Esophagus muscularis mucosa (tissue), 4 donors: Measurements from ENCODE around the gene DYNLL2. TPM values are rescaled to one million over a fixed set of nuclear protein-coding genes. Genes with fewer than 3 reads are reported as not detected.
A peak's percentile ranks its signal among the peaks of the same experiment; 100 is the strongest.
"Not testable (repeated sequence)": the region's sequence is repeated elsewhere in the genome, so short reads cannot be mapped to it uniquely, and the experiment has no call there.

Source experiments
- DNase-seq: peaks from one replicate; pipeline ENCODE4 v3.0.0-alpha.2; 2017; ENCODE audit errors: extremely low spot score
- H3K27ac ChIP-seq, 4 donors: fragments of 200-600 bp; sonication (generic); replicated peaks in 1 of 4; 1 replicate in 3 of 4; 2 replicates in 1 of 4; pipeline ENCODE4 v1.5.1; 2016 to 2019; ENCODE audit warnings: mild to moderate bottlenecking in 1 of 4
- H3K27me3 ChIP-seq, 4 donors: fragments of 200-600 bp; sonication (generic); one replicate each; pipeline versions ENCODE4 v1.5.1 to v1.6.0; 2016 to 2019
- H3K36me3 ChIP-seq, 4 donors: fragments of 200-600 bp; sonication (generic); one replicate each; pipeline ENCODE4 v1.5.1; 2016 to 2019
- H3K4me1 ChIP-seq, 4 donors: fragments of 200-600 bp; sonication (generic); one replicate each; pipeline ENCODE4 v1.5.1; 2016 to 2019
- H3K4me3 ChIP-seq, 4 donors: fragments of 200-600 bp; sonication (generic); 1 replicate in 2 of 4; 2 replicates in 2 of 4; pipeline ENCODE4 v1.5.1; 2016 to 2019; ENCODE audit warnings: mild to moderate bottlenecking in 4 of 4, moderate library complexity in 1 of 4
- H3K9me3 ChIP-seq, 4 donors: fragments of 200-600 bp; sonication (generic); 1 replicate in 3 of 4; 2 replicates in 1 of 4; pipeline ENCODE4 v1.5.1; 2016 to 2019
- CTCF ChIP-seq, 3 experiments: fragments of 200-600 bp in 2 of 3; fragments of 450-650 bp in 1 of 3; sonication (generic) in 2 of 3; IDR thresholded peaks; one replicate each; pipeline ENCODE4 v1.5.1; 2017 to 2019; ENCODE audit warnings: antibody characterized with exemption in 3 of 3, mild to moderate bottlenecking in 2 of 3, moderate library complexity in 1 of 3
- EP300 ChIP-seq: sonication (generic); formaldehyde crosslinking; IDR thresholded peaks from one replicate; pipeline ENCODE4 v1.6.1; 2017; ENCODE audit warnings: antibody characterized with exemption
- POLR2A ChIP-seq: fragments of 450-650 bp; IDR thresholded peaks from one replicate; pipeline ENCODE4 v1.6.1; 2017; ENCODE audit warnings: antibody characterized with exemption, moderate library complexity, mild to moderate bottlenecking, low read depth
- POLR2AphosphoS5 ChIP-seq, 2 donors: sonication (generic); formaldehyde crosslinking; IDR thresholded peaks; one replicate each; pipeline ENCODE4 v1.6.1; 2017; ENCODE audit warnings: antibody characterized with exemption in 2 of 2
- WGBS: methylation state at CpG from one replicate; pipeline ENCODE4 v1.1.5; 2018; 5-methylcytosine and 5-hydroxymethylcytosine counted together
- intact Hi-C: fragments of 100-400 bp; cut with DNase I; formaldehyde crosslinking; loops from one replicate; pipeline ENCODE4 v1.15.1; 2023
- total RNA-seq, 4 donors: library from RNA; depleted of rRNA; stranded (reverse); fragments of >200 nt; gene quantifications; one replicate each; pipeline versions ENCODE4 v1.1.0 to v1.2.1, GENCODE V29; 2016

DYNLL2 gene
- total RNA-seq, 4 donors from 2014 or later, result 22.2 to 37.0 (median 36.3) TPM

GRCh38 chr17:58094118-58094517 lies 10.9 kb downstream of the DYNLL2 start:
- H3K36me3 ChIP-seq, result peaks cover 37 to 55% (median 50%) of the 10 kb centered on the region in 4 donors
- intact Hi-C loops, result no loop called here

GRCh38 chr17:58096892-58097291 lies 13.7 kb downstream of the DYNLL2 start:
- intact Hi-C loops, result no loop called here

More at GRCh38 chr17:58094118-58094517, 10.9 kb downstream of the DYNLL2 start:
- no peaks in the 10 kb centered on the region for H3K27me3 ChIP-seq
- H3K27ac ChIP-seq, result no peak overlapping the region
- H3K9me3 ChIP-seq, result no peaks in the 10 kb centered on the region
- peaks cover 6 to 16% (median 11%) of the 10 kb centered on the region in 4 donors for H3K4me1 ChIP-seq
- no peak for TF ChIP-seq POLR2A
- no peak for TF ChIP-seq CTCF (IDR thresholded peaks at IDR 0.05)
- TF ChIP-seq POLR2AphosphoS5 (IDR thresholded peaks at IDR 0.05), result no peak
- no peak for TF ChIP-seq EP300
- DNase-seq, result peak; percentile 57
- no peak overlapping the region for H3K4me3 ChIP-seq
- WGBS, result 81% methylated on average over 4 of the region's 4 CpGs

DNA sequence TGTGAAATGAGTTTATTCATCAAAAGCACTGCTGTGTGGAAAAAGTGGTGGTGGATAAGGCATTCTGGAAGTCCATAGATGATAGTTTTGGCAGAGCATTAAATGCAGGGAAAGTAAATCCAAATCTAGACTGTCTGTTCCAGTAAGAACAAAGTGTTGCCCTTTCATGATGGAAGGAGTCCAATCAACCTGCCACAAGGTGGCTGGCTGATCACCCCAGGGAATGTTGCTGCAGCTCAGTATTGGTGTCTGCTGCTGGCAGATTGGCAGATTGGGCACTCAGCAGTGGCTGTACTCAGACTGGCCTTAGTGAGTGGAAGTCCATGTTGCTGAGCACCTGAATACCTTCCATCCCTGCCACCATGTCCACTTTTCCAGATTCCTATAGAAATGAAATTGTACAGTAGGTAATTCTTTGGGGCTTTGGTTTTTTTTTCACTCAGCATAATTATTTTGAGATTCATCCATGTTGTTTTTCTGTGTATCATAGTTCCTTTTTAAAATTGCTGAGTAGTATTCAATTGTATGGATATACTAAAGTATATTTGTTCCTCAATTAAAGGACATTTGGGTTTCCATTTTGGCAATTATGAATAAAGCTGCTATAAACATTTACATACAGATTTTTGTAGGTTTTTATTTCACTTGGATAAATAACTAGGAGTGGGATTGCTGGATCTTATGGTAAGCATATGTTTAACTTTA lies 14.3 kb downstream of the DYNLL2 start:
- peak; percentile 39 for DNase-seq
- H3K9me3 ChIP-seq, result no peaks in the 10 kb centered on the region
- TF ChIP-seq CTCF (IDR thresholded peaks at IDR 0.05) (no peak), EP300 (no peak), POLR2A (no peak), POLR2AphosphoS5 (IDR thresholded peaks at IDR 0.05) (no peak)
- H3K27ac ChIP-seq, result no peak overlapping the region
- no peak overlapping the region for H3K4me3 ChIP-seq
- peaks cover 3 to 21% (median 16%) of the 10 kb centered on the region in 4 donors for H3K36me3 ChIP-seq
- intact Hi-C loops, result no loop called here
- no peaks in the 10 kb centered on the region for H3K27me3 ChIP-seq
- H3K4me1 ChIP-seq, result no peaks in the 10 kb centered on the region

More at GRCh38 chr17:58096892-58097291, 13.7 kb downstream of the DYNLL2 start:
- WGBS, result 65% methylated on average over 4 of the region's 4 CpGs
- Histone ChIP-seq H3K36me3 (peaks cover 10 to 28% (median 22%) of the 10 kb centered on the region in 4 donors), H3K27ac (no peak overlapping the region), H3K9me3 (no peaks in the 10 kb centered on the region), H3K4me3 (no peak overlapping the region), H3K27me3 (no peaks in the 10 kb centered on the region), H3K4me1 (no peaks in the 10 kb centered on the region)
- TF ChIP-seq CTCF (IDR thresholded peaks at IDR 0.05) (no peak), POLR2A (no peak), POLR2AphosphoS5 (IDR thresholded peaks at IDR 0.05) (no peak), EP300 (no peak)
- peak; percentile 66 for DNase-seq

GRCh38 chr17:58100506-58100905 lies 17.3 kb downstream of the DYNLL2 start:
- intact Hi-C loops, result no loop called here

GRCh38 chr17:58101898-58102297 lies 18.7 kb downstream of the DYNLL2 start:
- H3K27me3 ChIP-seq, DNase-seq, H3K36me3 ChIP-seq: not testable (repeated sequence)

More at GRCh38 chr17:58100506-58100905, 17.3 kb downstream of the DYNLL2 start:
- no peaks in the 10 kb centered on the region for H3K27me3 ChIP-seq
- H3K4me1 ChIP-seq, result no peaks in the 10 kb centered on the region
- H3K36me3 ChIP-seq, result no peaks in the 10 kb centered on the region
- no peaks in the 10 kb centered on the region for H3K9me3 ChIP-seq
- TF ChIP-seq EP300, result no peak
- TF ChIP-seq CTCF (IDR thresholded peaks at IDR 0.05), result no peak
- no peak for DNase-seq
- no peak overlapping the region for H3K27ac ChIP-seq
- H3K4me3 ChIP-seq, result no peak overlapping the region

More at GRCh38 chr17:58101898-58102297, 18.7 kb downstream of the DYNLL2 start:
- H3K27ac ChIP-seq, H3K4me3 ChIP-seq, intact Hi-C loops, H3K9me3 ChIP-seq, H3K4me1 ChIP-seq: not testable (repeated sequence)
